ENCODE results near the gene PRR19.

Gene PRR19

DNA sequence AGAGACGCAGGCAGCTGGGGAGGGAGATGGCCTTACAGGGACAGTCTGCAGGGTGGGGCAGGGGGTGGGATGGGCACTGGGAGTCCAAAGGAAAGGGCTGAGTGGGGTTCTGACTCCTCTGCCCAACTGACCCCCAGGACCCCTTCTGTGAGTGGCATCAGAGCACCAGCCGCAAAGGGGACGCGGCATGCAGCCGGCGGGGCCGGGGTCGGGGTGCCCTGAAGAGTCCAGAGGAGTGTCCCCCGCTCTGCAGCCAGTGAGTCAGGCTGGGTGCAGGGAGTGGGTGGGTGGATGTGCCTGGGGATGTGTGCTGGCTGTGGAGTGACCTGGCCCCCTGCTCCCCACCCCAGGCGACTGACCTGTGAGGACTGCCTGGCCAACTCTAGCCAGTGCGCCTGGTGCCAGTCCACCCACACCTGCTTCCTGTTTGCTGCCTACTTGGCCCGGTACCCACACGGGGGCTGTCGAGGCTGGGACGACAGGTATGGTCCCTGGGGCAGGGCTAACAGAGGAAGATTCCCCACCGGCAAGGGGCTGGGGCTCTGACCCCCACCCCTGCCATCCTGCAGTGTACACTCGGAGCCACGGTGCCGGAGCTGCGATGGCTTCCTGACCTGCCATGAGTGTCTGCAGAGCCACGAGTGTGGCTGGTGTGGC lies 49.3 kb downstream of the PRR19 start:
- no peak for DNase-seq (ENCODE audit: low spot score)

DNA sequence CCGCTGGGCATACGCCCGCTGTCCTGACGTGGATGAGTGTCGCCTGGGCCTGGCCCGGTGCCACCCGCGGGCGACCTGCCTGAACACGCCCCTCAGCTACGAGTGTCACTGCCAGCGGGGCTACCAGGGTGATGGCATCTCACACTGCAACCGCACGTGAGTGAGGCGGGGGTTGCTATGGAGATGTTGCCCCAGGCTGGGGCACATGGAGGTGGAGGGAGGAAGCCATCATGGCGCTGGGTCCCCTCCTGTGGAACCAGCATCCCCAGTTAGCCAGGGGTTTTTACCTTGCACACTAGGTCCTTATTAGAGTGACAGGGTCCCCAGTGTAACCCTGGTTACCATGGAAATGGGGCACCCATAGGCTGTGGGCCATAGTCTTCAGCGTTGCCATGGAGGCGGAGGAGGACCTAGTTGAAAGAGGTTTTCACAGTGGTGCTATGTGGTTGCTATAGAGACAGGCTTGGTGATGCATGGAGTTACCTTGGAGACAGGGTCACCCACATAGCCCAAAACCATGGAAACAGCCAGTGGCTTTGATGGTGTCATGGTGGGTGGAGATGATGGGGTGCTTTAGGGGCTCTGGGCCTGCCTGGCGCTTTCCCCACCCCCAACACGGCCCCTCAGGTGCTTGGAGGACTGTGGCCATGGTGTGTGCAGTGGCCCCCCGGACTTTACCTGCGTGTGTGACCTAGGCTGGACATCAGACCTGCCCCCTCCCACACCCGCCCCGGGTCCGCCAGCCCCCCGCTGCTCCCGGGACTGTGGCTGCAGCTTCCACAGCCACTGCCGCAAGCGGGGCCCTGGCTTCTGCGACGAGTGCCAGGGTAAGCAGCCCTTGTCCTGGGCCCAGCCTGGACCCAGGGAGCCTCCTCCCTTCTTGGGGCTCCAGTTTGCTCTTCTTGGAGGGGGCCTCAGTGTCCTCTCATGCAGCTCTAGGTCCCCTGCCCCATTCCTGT lies 50.6 kb downstream of the PRR19 start:
- no peak for DNase-seq (ENCODE audit: low spot score)

DNA sequence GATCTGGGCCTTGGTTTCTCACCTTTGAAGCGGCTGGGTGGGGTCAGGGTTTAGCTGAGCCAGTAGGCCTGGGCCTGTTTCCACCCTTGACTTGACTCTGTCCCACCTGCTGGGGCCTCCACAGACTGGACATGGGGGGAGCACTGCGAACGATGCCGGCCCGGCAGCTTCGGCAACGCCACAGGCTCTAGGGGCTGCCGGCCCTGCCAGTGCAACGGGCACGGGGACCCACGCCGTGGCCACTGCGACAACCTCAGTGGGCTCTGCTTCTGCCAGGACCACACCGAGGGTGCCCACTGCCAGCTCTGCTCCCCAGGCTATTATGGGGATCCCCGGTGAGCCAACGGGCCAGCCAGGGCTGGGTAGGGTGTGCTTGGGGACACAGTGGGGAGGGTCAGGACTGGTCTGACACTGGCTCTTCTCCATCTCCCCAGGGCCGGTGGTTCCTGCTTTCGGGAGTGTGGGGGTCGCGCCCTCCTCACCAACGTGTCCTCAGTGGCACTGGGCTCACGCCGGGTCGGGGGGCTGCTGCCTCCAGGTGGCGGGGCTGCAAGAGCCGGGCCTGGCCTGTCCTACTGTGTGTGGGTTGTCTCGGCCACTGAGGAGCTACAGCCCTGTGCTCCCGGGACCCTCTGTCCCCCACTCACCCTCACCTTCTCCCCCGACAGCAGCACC lies 51.5 kb downstream of the PRR19 start:
- DNase-seq (ENCODE audit: low spot score) = no peak

DNA sequence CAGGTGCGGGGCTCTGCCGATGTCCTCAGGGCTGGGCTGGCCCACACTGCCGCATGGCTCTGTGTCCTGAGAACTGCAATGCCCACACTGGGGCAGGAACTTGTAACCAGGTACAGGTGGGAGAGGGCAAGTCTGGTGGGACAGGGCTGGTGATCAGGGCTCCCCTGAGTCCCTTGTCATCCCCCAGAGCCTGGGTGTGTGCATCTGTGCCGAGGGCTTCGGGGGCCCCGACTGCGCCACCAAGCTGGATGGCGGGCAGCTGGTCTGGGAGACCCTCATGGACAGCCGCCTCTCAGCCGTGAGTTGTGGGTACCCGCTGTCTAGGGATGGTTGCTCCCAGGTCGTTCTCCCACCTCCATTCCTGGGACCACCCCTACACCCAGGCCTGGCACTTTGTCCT lies 54.0 kb downstream of the PRR19 start:
- no peak for DNase-seq (ENCODE audit: low spot score)

DNA sequence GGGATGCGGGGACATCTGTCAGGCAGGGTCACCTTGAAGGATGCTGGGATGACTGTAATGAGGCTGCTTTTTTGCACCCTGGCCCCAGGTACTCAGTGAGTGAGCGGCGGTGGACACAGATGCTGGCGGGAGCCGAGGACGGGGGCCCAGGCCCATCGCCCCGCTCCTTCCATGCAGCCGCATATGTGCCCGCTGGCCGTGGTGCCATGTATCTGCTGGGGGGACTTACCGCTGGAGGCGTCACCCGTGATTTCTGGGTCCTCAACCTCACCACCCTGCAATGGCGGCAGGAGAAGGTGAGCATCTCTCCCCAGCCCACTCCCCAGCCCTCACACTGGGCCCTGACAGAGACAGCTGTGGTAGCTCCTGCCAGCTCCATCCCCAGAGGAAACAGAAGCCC lies 54.8 kb downstream of the PRR19 start:
- DNase-seq (ENCODE audit: low spot score) = no peak

DNA sequence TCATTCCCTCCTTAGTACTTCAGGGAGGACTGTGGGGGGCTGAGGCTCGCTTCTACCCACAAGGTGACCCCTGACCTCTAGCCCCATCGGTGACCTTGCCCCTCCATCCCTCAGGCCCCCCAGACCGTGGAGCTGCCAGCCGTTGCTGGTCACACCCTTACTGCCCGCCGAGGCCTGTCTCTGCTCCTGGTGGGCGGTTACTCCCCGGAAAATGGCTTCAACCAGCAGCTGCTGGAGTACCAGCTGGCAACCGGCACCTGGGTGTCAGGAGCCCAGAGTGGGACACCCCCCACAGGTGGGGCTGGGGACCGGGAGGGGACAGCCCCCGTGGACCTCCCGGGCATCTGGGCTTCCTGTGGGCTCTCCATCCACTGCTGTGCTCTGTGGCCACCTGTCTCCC lies 55.4 kb downstream of the PRR19 start:
- DNase-seq (ENCODE audit: low spot score) = no peak

All from D341Med (cell line).